ENCODE measurements around the gene AK4. TPM values are rescaled to one million over a fixed set of nuclear protein-coding genes. Genes with fewer than 3 reads are reported as not detected.

The AK4 gene
- polyA plus RNA-seq, 2 of the 4 experiments (the other 2 are of a cell fraction): 10.6 to 25.9 TPM

DNA sequence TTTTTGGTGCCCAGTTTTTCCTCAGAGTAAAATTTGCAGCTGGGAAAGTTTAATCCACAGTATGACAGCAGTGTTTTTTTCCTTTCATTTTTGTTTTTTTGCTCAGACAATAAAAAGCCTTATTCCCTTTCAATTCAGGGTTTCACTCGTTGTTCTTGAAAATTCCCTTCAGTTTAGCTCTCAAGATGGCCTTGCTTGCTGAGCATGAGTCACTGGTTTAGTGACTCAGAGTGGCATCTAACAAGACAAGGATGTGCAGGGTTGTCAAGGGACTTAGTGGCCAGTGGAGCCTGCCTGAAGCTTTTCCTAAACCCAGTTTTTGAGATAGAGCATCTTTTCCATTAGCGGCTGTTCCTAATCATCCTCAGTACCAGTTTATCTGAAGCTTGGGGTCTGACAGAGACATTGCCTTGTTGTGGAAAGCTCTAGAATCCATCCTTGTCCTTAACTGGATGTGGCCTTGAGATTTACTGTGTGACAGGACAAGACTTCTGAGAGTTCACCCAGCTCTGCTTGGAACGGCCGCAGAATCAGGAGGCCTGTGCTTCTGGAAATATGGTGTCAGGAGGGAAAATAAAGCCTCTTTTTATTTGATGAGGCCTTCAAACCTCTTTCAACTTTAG lies 113.0 kb downstream of the AK4 start:
- TF ChIP-seq CEBPB (IDR thresholded peaks at IDR 0.05): no peak
- no peak for TF ChIP-seq TP53 (CRISPR knock-in tag; IDR thresholded peaks at IDR 0.05)
- no peak for TF ChIP-seq ZSCAN20 (CRISPR knock-in tag; IDR thresholded peaks at IDR 0.05)
- no peak for TF ChIP-seq FOXS1 (CRISPR knock-in tag; IDR thresholded peaks at IDR 0.05)
- TF ChIP-seq FOSB (CRISPR knock-in tag; IDR thresholded peaks at IDR 0.05): no peak
- TF ChIP-seq FOSL2 (IDR thresholded peaks at IDR 0.05): peak; percentile 43; the same call in 1 of the 2 replicates
- TF ChIP-seq FOSL2 (CRISPR knock-in tag; IDR thresholded peaks at IDR 0.05): peak; percentile 89
- TF ChIP-seq HOXB5 (CRISPR knock-in tag; IDR thresholded peaks at IDR 0.05): no peak
- no peak for TF ChIP-seq KDM5A (IDR thresholded peaks at IDR 0.05)
- TF ChIP-seq, protein P1, sequence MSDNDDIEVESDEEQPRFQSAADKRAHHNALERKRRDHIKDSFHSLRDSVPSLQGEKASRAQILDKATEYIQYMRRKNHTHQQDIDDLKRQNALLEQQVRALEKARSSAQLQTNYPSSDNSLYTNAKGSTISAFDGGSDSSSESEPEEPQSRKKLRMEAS (IDR thresholded peaks at IDR 0.05): no peak
- no peak for TF ChIP-seq EHMT2 (IDR thresholded peaks at IDR 0.05; ENCODE audit: low read depth)
- peak; percentile 25; the same call in 1 of the 2 replicates for TF ChIP-seq JUNB (IDR thresholded peaks at IDR 0.05)
- TF ChIP-seq HOXB13 (CRISPR knock-in tag; IDR thresholded peaks at IDR 0.05; ENCODE audit: low read depth): no peak
- no peak for TF ChIP-seq EHF (CRISPR knock-in tag; IDR thresholded peaks at IDR 0.05)
- TF ChIP-seq HEYL (CRISPR knock-in tag; IDR thresholded peaks at IDR 0.05): no peak
- Histone ChIP-seq H3K4me2 (peak overlapping the region; percentile 23), H3K9me3 (no peaks in the 10 kb centered on the region), H3K27ac (peak overlapping the region in 1 of 2 experiments; percentile 1; a peak in 1 of 6 replicates), H3K4me1 (peaks cover 15% of the 10 kb centered on the region; the same call in 2 of the 3 replicates), H3K4me3 (no peak overlapping the region)
- FAIRE-seq (no peak), ATAC-seq (peak; percentile 88 to 91), DNase-seq (ENCODE audit: low read depth in 1 of 2, low spot score in 1 of 2) (peak; percentile 59 to 71)
- ChIA-PET POLR2A (interaction anchor here (1.2 kb wide), 1 partner anchor 159 kb away, joined by 7 read pairs; the partner anchor contains the start of genes LEPR and LEPROT), CTCF (interaction anchor here (0.6 to 1.4 kb wide), 3 partner anchors 11 to 427 kb away, joined by 3 to 4 read pairs (median 4); no protein-coding TSS in a partner anchor)
- 64% methylated on average over 3 of the region's 4 CpGs for WGBS (ENCODE audit: missing lambda C conversion rate)

DNA sequence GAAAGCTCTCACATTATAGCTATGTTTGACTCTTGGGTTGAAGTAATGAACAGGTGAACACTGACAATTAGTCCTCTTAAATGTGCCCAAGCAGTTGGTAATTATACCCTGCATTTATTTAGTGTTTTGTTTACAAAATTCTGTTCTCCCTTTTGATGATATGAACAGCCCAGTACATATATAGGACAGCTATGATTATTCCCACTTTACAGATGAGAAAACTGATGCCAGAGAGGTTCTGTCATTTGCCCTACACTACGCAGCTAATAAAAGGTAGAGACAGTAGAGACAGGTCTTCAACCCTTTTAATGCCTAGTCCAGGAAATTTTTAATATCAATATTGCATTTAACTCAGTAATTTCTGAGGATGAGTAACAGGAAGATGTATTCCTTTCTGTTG lies 115.3 kb downstream of the AK4 start:
- no peak overlapping the region for H3K4me3 ChIP-seq
- peaks cover 17% of the 10 kb centered on the region; the same call in 2 of the 3 replicates for H3K4me1 ChIP-seq
- WGBS (ENCODE audit: missing lambda C conversion rate): 95% methylated on average over 1 of the region's 1 CpG
- H3K4me2 ChIP-seq: no peak overlapping the region
- no peak overlapping the region for H3K27ac ChIP-seq
- H3K9me3 ChIP-seq: no peaks in the 10 kb centered on the region
- CTCF ChIA-PET: interaction anchor here (1.2 kb wide), 1 partner anchor 54 kb away, joined by 5 read pairs; no protein-coding TSS in a partner anchor
- TF ChIP-seq JUN (IDR thresholded peaks at IDR 0.05) (no peak), EP300 (IDR thresholded peaks at IDR 0.05) (no peak), FOSL2 (IDR thresholded peaks at IDR 0.05) (no peak), FOSL2 (CRISPR knock-in tag; IDR thresholded peaks at IDR 0.05) (no peak), RARB (CRISPR knock-in tag; IDR thresholded peaks at IDR 0.05) (no peak), CEBPB (IDR thresholded peaks at IDR 0.05) (no peak), SREBF2 (IDR thresholded peaks at IDR 0.05) (no peak), RNF2 (IDR thresholded peaks at IDR 0.05; ENCODE audit: borderline replicate concordance, low read depth) (no peak)
- TF ChIP-seq, protein P2, sequence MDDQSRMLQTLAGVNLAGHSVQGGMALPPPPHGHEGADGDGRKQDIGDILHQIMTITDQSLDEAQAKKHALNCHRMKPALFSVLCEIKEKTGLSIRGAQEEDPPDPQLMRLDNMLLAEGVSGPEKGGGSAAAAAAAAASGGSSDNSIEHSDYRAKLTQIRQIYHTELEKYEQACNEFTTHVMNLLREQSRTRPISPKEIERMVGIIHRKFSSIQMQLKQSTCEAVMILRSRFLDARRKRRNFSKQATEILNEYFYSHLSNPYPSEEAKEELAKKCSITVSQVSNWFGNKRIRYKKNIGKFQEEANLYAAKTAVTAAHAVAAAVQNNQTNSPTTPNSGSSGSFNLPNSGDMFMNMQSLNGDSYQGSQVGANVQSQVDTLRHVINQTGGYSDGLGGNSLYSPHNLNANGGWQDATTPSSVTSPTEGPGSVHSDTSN (IDR thresholded peaks at IDR 0.05): no peak
- FAIRE-seq (no peak), DNase-seq (ENCODE audit: low read depth in 1 of 2, low spot score in 1 of 2) (no peak), ATAC-seq (no peak)
- POLR2A ChIA-PET: no interaction called here

DNA sequence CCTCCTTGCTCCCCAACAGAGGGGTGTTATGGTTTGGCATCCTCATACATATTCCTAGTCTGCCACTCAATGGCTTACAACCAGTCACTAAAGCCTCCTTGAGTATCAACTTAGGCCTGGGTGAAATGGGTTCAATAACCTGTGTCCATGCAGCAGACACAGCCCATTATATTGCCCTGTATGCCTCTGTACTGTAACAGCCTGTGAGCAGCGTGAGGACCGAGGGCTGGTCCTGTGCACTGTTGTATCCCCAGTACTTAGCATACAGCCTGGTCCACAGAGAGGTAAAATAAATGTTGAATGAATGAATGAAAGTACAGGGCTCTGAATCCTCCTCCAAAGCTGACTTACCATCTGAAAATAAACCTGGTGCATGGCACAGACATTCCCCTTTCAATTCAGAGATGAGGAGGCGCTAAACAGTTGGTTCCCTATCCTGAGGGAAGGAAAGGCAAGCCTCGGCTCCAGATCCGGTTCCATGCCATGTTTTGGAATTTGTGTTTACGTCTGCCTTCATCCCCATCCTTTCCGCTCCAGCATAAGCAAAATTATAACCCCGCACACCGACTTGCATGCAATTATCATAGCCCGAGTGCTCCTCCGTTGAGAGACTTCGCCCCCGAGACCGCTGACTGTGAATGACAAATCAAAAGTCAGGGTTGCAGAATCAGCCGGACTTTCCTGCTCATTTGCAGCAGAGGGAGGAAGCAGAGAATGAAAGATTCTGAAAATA lies 116.4 kb downstream of the AK4 start:
- ChIA-PET POLR2A (no interaction called here), CTCF (no interaction called here)
- ATAC-seq: peak in 1 of 2 experiments; percentile 68; a peak in 3 of 6 replicates
- Histone ChIP-seq H3K4me1 (peaks cover 17% of the 10 kb centered on the region; the same call in 2 of the 3 replicates), H3K4me2 (peak overlapping the region; percentile 52), H3K4me3 (peak overlapping the region; percentile 21; the same call in 1 of the 3 replicates), H3K9me3 (no peaks in the 10 kb centered on the region), H3K27ac (no peak overlapping the region)
- TF ChIP-seq HDAC2 (IDR thresholded peaks at IDR 0.05) (no peak), ZNF302 (CRISPR knock-in tag; IDR thresholded peaks at IDR 0.05) (no peak), GATA3 (IDR thresholded peaks at IDR 0.05; ENCODE audit: borderline replicate concordance) (no peak)
- TF ChIP-seq, protein P2 (IDR thresholded peaks at IDR 0.05): no peak
- DNase-seq (ENCODE audit: low read depth in 1 of 2, low spot score in 1 of 2): peak in 1 of 2 experiments; percentile 29
- FAIRE-seq: no peak
- WGBS (ENCODE audit: missing lambda C conversion rate): 38% methylated on average over 15 of the region's 15 CpGs
